Smooth muscle cell (in vitro differentiated cells): Measurements from ENCODE around the gene CYP4V2. TPM values are rescaled to one million over a fixed set of nuclear protein-coding genes. Genes with fewer than 3 reads are reported as not detected.
"Not testable (repeated sequence)": the region's sequence is repeated elsewhere in the genome, so short reads cannot be mapped to it uniquely, and the experiment has no call there.

Experiments used
- DNase-seq: peaks from one replicate; lab custom pipeline; 2025; ENCODE audit not compliant: unreplicated experiment; lab: John Stamatoyannopoulos, UW
- H2AFZ ChIP-seq: fragments of 200-600 bp; sonication (generic); 2 replicates; pipeline ENCODE4 v1.6.0; 2016; ENCODE audit warnings: antibody characterized with exemption, low read depth, mild to moderate bottlenecking
- H3F3A ChIP-seq: fragments of 200-600 bp; sonication (generic); 2 replicates; pipeline ENCODE4 v1.6.0; 2017; ENCODE audit warnings: antibody characterized with exemption, low read depth
- H3K27ac ChIP-seq: fragments of 200-600 bp; sonication (generic); 2 replicates; pipeline ENCODE4 v1.5.1; 2016; ENCODE audit warnings: low read depth, mild to moderate bottlenecking
- H3K27me3 ChIP-seq: fragments of 200-600 bp; sonication (generic); 2 replicates; pipeline ENCODE4 v1.6.1; 2016; ENCODE audit warnings: low read depth, mild to moderate bottlenecking
- H3K36me3 ChIP-seq: fragments of 200-600 bp; sonication (generic); 2 replicates; pipeline ENCODE4 v1.5.1; 2016; ENCODE audit warnings: low read depth
- H3K4me1 ChIP-seq: fragments of 200-600 bp; sonication (generic); 2 replicates; pipeline ENCODE4 v1.5.1; 2016; ENCODE audit warnings: low read depth
- H3K4me2 ChIP-seq: fragments of 200-600 bp; sonication (generic); 2 replicates; pipeline ENCODE4 v1.6.0; 2016; ENCODE audit warnings: mild to moderate bottlenecking
- H3K4me3 ChIP-seq: fragments of 200-600 bp; sonication (generic); 2 replicates; pipeline ENCODE4 v1.5.1; 2016; ENCODE audit warnings: mild to moderate bottlenecking
- H3K79me2 ChIP-seq: fragments of 200-600 bp; sonication (generic); 2 replicates; pipeline ENCODE4 v1.6.0; 2016; ENCODE audit warnings: low read depth, mild to moderate bottlenecking
- H3K9ac ChIP-seq: fragments of 200-600 bp; sonication (generic); 2 replicates; pipeline ENCODE4 v1.6.0; 2016; ENCODE audit warnings: low read depth
- H3K9me3 ChIP-seq: fragments of 200-600 bp; sonication (generic); replicated peaks from 2 replicates; pipeline ENCODE4 v1.5.1; 2016; ENCODE audit warnings: low read depth
- H4K20me1 ChIP-seq: fragments of 200-600 bp; sonication (generic); 2 replicates; pipeline ENCODE4 v1.6.0; 2016; ENCODE audit warnings: low read depth
- CTCF ChIP-seq: fragments of 200-600 bp; sonication (generic); IDR thresholded peaks from 2 replicates; pipeline ENCODE4 v1.5.1; 2017; ENCODE audit warnings: borderline replicate concordance, mild to moderate bottlenecking, antibody characterized with exemption; ENCODE audit not compliant: insufficient read depth, poor library complexity, severe bottlenecking
- WGBS: methylation state at CpG from one replicate; pipeline ENCODE4 v1.1.7; 2016; ENCODE audit warnings: low lambda C conversion rate; 5-methylcytosine and 5-hydroxymethylcytosine counted together
- polyA plus RNA-seq: library from polyadenylated mRNA; unstranded; fragments of >200 nt; fragmentation: Nextera tagmentation; extraction: Ambion mirVana; gene quantifications from 2 replicates; pipeline ENCODE4 v1.2.1, GENCODE V29; 2016
- total RNA-seq: library from RNA; depleted of rRNA; stranded (reverse); fragments of >200 nt; gene quantifications from 2 replicates; pipeline ENCODE4 v1.2.3, GENCODE V29; 2014

Gene CYP4V2
- total and polyA plus RNA-seq, 2 experiments from 2014 or later, result 0.42 to 3.4 TPM

DNA sequence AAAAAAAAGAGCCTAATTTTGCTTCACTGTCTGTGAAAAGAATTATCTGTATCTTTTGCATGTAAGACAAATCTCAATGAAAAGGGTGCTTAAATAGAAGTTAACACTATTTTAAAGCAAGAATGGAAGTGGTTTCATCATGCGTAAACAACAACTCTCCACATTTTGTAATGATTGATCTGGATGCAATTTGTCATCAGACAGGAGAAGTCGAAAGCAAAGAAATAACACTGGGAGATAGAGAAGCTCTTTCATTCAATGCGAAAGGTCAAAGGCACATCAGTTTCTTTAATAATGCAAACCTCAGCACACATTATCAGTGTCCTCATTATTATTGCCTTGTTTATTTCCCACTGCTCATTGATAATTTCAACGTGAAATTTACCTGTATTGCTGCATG, 44.8 kb downstream of the CYP4V2 start:
- no peak overlapping the region for H3K4me2 ChIP-seq
- no peaks in the 10 kb centered on the region for H3K27me3 ChIP-seq
- no peaks in the 10 kb centered on the region for H3K4me1 ChIP-seq
- no peak overlapping the region for H2AFZ ChIP-seq
- TF ChIP-seq CTCF, result no peak
- no peaks in the 10 kb centered on the region for H3K79me2 ChIP-seq
- no peaks in the 10 kb centered on the region for H3K9me3 ChIP-seq
- no peak overlapping the region for H3K4me3 ChIP-seq
- no peaks in the 10 kb centered on the region for H4K20me1 ChIP-seq
- H3K36me3 ChIP-seq, result no peaks in the 10 kb centered on the region
- H3F3A ChIP-seq, result no peaks in the 10 kb centered on the region
- 92% methylated on average over 4 of the region's 4 CpGs for WGBS
- no peak for DNase-seq
- H3K27ac ChIP-seq, result no peak overlapping the region
- no peak overlapping the region for H3K9ac ChIP-seq

- no peak for DNase-seq
- Histone ChIP-seq H3K4me1 (no peaks in the 10 kb centered on the region), H3K36me3 (no peaks in the 10 kb centered on the region), H3K79me2 (no peaks in the 10 kb centered on the region), H3K9ac (no peak overlapping the region), H3K27ac (no peak overlapping the region), H3K4me3 (no peak overlapping the region), H3K27me3 (no peaks in the 10 kb centered on the region), H3K9me3 (no peaks in the 10 kb centered on the region), H3K4me2 (no peak overlapping the region), H4K20me1 (no peaks in the 10 kb centered on the region), H2AFZ (no peak overlapping the region), H3F3A (no peaks in the 10 kb centered on the region)
- no peak for TF ChIP-seq CTCF
- 90% methylated on average over 7 of the region's 7 CpGs for WGBS
Observed at GRCh38 chr4:186240452-186240847, 49.1 kb downstream of the CYP4V2 start.

DNA sequence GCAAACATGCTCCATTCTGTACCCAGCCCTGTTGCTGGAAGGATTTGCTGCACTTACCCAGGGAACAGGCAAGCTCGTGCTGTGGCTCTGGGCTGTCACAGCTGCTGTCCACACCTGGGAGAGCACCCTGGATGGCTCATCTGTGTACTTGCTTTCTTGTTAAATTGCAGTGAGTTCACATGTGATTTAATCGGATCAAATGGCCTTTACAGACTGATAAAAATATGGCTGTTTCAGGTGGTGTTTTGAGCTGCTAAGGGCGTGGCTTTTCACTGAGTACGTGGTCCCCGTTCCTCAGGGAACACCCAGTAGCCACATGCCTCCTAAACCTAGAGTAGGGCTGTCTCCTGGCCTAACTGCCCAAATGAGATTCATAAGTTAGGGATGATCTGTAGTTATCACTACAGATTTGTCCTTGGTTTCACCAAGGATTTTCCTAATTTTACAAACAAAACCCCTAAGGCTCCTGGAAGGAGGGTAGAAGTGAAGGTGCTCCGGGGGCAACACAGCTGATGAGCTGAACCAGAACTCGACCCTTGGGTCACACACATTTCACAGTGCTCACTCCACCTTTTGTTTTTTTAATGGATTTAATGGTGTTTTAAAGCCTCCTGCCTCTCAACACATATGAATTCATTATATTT, 49.6 kb downstream of the CYP4V2 start:
- Histone ChIP-seq H3K9me3 (no peaks in the 10 kb centered on the region), H3K27me3 (no peaks in the 10 kb centered on the region), H3K27ac (no peak overlapping the region), H3K36me3 (no peaks in the 10 kb centered on the region), H3K4me3 (no peak overlapping the region), H4K20me1 (no peaks in the 10 kb centered on the region), H3K4me2 (no peak overlapping the region), H3F3A (no peaks in the 10 kb centered on the region), H3K79me2 (no peaks in the 10 kb centered on the region), H2AFZ (no peak overlapping the region), H3K4me1 (no peaks in the 10 kb centered on the region), H3K9ac (no peak overlapping the region)
- no peak for DNase-seq
- 71% methylated on average over 7 of the region's 7 CpGs for WGBS
- TF ChIP-seq CTCF, result no peak

- Histone ChIP-seq H3K4me3 (no peak overlapping the region), H3K4me2 (no peak overlapping the region), H3F3A (no peaks in the 10 kb centered on the region), H3K4me1 (no peaks in the 10 kb centered on the region), H3K9me3 (no peaks in the 10 kb centered on the region), H3K27me3 (no peaks in the 10 kb centered on the region), H3K36me3 (no peaks in the 10 kb centered on the region), H4K20me1 (no peaks in the 10 kb centered on the region), H3K27ac (no peak overlapping the region), H2AFZ (no peak overlapping the region), H3K79me2 (no peaks in the 10 kb centered on the region), H3K9ac (no peak overlapping the region)
- no peak for DNase-seq
- 76% methylated on average over 4 of the region's 4 CpGs for WGBS
- TF ChIP-seq CTCF, result no peak
Observed at GRCh38 chr4:186241616-186242015, 50.2 kb downstream of the CYP4V2 start.

- not testable (repeated sequence) for H3K27me3 ChIP-seq, H3K4me3 ChIP-seq, H4K20me1 ChIP-seq, H3F3A ChIP-seq, H3K4me2 ChIP-seq, H3K4me1 ChIP-seq, H2AFZ ChIP-seq, DNase-seq, H3K9me3 ChIP-seq, H3K36me3 ChIP-seq, H3K79me2 ChIP-seq, H3K27ac ChIP-seq, H3K9ac ChIP-seq
- 69% methylated on average over 10 of the region's 10 CpGs for WGBS
Observed at GRCh38 chr4:186242031-186242430, 50.7 kb downstream of the CYP4V2 start.
